Right lobe of liver (tissue), 4 donors: Measurements from ENCODE around the gene CEND1.

Experiments
- POLR2A ChIP-seq: fragments of 450-650 bp; IDR thresholded peaks from one replicate; pipeline ENCODE4 v1.6.1; 2017; ENCODE audit warnings: antibody characterized with exemption, mild to moderate bottlenecking
- TF ChIP-seq, protein P1 (sequence below), 4 donors: fragments of 200-600 bp in 3 of 4; fragments of 450-650 bp in 1 of 4; IDR thresholded peaks; one replicate each; pipeline versions ENCODE4 v1.5.1 to v1.8.0; 2016 to 2022; ENCODE audit warnings: antibody characterized with exemption in 4 of 4, mild to moderate bottlenecking in 2 of 4
- donor health status: DM: no; HTN: no; CAD: no.
- donor health status: DM: no; HTN: no; CAD: no.
- donor health status: DM: no; HTN: yes; CAD: no.

DNA sequence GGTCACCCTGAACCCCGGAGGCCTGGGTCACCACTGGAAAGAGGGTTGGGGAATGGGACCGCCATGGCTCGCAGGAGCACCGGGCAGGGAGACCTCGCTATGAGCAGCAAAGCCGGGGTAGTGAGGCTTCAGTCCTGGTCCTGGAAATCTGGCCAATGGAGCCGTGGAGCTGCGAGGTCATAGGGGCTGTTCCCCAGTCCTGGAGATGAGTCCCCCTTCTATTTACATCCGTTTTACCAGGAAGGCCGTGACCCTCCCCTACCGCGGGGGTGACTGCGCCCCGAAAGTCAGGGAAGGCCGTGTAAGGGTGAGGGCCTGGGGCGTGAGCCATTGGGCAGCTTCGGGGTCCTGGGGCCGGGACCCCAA, 14.7 kb upstream of the CEND1 start:
- TF ChIP-seq POLR2A: no peak
- TF ChIP-seq, protein P1, sequence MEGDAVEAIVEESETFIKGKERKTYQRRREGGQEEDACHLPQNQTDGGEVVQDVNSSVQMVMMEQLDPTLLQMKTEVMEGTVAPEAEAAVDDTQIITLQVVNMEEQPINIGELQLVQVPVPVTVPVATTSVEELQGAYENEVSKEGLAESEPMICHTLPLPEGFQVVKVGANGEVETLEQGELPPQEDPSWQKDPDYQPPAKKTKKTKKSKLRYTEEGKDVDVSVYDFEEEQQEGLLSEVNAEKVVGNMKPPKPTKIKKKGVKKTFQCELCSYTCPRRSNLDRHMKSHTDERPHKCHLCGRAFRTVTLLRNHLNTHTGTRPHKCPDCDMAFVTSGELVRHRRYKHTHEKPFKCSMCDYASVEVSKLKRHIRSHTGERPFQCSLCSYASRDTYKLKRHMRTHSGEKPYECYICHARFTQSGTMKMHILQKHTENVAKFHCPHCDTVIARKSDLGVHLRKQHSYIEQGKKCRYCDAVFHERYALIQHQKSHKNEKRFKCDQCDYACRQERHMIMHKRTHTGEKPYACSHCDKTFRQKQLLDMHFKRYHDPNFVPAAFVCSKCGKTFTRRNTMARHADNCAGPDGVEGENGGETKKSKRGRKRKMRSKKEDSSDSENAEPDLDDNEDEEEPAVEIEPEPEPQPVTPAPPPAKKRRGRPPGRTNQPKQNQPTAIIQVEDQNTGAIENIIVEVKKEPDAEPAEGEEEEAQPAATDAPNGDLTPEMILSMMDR (IDR thresholded peaks at IDR 0.05): no peak
